ENCODE measurements around the gene NCOA6.

DNA sequence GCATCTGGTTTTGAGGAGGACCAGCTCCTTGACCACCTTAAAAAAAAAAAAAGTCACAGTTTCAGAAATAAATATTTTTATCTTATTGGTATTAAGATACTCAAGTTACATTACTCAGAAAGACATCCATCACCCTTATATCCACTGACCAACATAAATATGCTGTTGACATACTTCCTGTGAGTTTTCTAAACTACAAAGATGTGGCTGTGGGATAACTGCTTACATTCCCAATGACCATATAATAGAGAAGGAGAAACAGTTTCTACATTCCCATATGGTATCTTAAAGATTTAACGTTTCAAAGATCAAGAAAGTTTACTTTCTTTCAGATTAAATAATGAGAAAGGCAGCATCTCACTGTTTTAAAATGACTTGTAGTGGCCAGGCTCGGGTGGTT is 75.0 kb downstream of the NCOA6 start:
- no peak for TF ChIP-seq POLR2A (IDR thresholded peaks at IDR 0.05)
- TF ChIP-seq, protein P1, sequence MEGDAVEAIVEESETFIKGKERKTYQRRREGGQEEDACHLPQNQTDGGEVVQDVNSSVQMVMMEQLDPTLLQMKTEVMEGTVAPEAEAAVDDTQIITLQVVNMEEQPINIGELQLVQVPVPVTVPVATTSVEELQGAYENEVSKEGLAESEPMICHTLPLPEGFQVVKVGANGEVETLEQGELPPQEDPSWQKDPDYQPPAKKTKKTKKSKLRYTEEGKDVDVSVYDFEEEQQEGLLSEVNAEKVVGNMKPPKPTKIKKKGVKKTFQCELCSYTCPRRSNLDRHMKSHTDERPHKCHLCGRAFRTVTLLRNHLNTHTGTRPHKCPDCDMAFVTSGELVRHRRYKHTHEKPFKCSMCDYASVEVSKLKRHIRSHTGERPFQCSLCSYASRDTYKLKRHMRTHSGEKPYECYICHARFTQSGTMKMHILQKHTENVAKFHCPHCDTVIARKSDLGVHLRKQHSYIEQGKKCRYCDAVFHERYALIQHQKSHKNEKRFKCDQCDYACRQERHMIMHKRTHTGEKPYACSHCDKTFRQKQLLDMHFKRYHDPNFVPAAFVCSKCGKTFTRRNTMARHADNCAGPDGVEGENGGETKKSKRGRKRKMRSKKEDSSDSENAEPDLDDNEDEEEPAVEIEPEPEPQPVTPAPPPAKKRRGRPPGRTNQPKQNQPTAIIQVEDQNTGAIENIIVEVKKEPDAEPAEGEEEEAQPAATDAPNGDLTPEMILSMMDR (IDR thresholded peaks at IDR 0.05) = no peak
